ENCODE measurements around the gene PSMD6.
A peak's percentile ranks its signal among the peaks of the same experiment; 100 is the strongest.

The PSMD6 gene

DNA sequence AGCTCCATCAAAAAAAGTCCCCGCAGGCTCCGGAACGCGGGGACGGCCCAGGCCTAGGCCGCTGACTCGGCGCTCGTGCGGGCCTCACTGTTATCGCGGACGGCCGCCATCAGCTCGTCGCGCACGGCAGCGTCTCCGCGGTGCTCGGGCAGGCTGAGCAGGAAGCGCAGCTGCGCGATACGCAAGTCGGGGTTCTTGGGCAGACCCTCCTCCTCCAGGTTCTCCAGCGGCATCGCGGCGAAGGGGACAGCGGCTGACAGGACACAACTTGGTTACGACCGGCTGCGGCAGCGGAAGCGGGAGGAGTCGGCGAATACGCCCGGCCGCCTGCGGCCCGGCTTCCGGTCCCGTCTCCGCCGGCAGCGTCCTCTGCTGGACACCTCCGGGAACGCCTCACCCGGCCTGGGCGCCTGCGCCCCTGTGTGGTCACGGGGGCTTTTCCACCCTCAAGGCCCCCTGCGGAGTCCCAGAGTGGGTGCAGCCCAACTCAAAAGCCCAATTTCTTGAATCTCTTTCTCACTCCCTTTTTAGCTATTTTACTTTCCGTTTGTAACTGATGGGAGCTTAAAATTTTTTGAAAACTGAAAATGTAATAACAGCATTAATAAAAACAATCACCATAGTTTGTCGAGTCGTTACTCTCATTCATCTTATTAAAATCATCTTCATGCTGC lies at the start of gene PSMD6:
TSS of gene PSMD6 (minus strand) at position 308 of the 674 bp plus-strand sequence. CDS start at position 233, 75 bp downstream.
- peak; percentile 92 for DNase-seq (ENCODE audit: low spot score)
- Mint-ChIP-seq H3K4me1 (ENCODE audit: low read depth) (peaks cover 23% of the 10 kb centered on the region), H3K9me3 (no peaks in the 10 kb centered on the region), H3K27me3 (ENCODE audit: low read depth) (peaks cover 15% of the 10 kb centered on the region), H3K27ac (peak within 1 kb of the TSS; percentile 90), H3K4me3 (peak within 1 kb of the TSS; percentile 85), H3K36me3 (ENCODE audit: low read depth) (peaks cover 29% of the 10 kb centered on the region)

- no peaks in the 10 kb centered on the region for H3K4me1 Mint-ChIP-seq (ENCODE audit: low read depth)
- H3K4me3 Mint-ChIP-seq, result no peak overlapping the region
- H3K27me3 Mint-ChIP-seq (ENCODE audit: low read depth), result peaks cover 27% of the 10 kb centered on the region
- H3K9me3 Mint-ChIP-seq, result no peaks in the 10 kb centered on the region
- no peak for DNase-seq (ENCODE audit: low spot score)
- H3K36me3 Mint-ChIP-seq (ENCODE audit: low read depth), result no peaks in the 10 kb centered on the region
- no peak overlapping the region for H3K27ac Mint-ChIP-seq
These were observed 48.8 kb upstream of the PSMD6 start for GRCh38 chr3:64072126-64072525.

- Mint-ChIP-seq H3K27ac (no peak overlapping the region), H3K27me3 (ENCODE audit: low read depth) (peaks cover 27% of the 10 kb centered on the region), H3K4me3 (no peak overlapping the region), H3K9me3 (no peaks in the 10 kb centered on the region), H3K36me3 (ENCODE audit: low read depth) (no peaks in the 10 kb centered on the region), H3K4me1 (ENCODE audit: low read depth) (no peaks in the 10 kb centered on the region)
- no peak for DNase-seq (ENCODE audit: low spot score)
These were observed 47.4 kb upstream of the PSMD6 start for GRCh38 chr3:64070704-64071103.

- DNase-seq (ENCODE audit: low spot score), result no peak
- H3K27ac Mint-ChIP-seq, result no peak overlapping the region
- peaks cover 34% of the 10 kb centered on the region for H3K27me3 Mint-ChIP-seq (ENCODE audit: low read depth)
- no peak overlapping the region for H3K4me3 Mint-ChIP-seq
- H3K36me3 Mint-ChIP-seq (ENCODE audit: low read depth), result no peaks in the 10 kb centered on the region
- H3K9me3 Mint-ChIP-seq, result no peaks in the 10 kb centered on the region
- H3K4me1 Mint-ChIP-seq (ENCODE audit: low read depth), result no peaks in the 10 kb centered on the region
These were observed 44.4 kb upstream of the PSMD6 start for GRCh38 chr3:64067506-64068346.

- Mint-ChIP-seq H3K27ac (no peak overlapping the region), H3K36me3 (ENCODE audit: low read depth) (no peaks in the 10 kb centered on the region), H3K27me3 (ENCODE audit: low read depth) (peaks cover 18% of the 10 kb centered on the region), H3K4me1 (ENCODE audit: low read depth) (no peaks in the 10 kb centered on the region), H3K4me3 (no peak overlapping the region), H3K9me3 (no peaks in the 10 kb centered on the region)
- no peak for DNase-seq (ENCODE audit: low spot score)
These were observed 41.5 kb upstream of the PSMD6 start for GRCh38 chr3:64064804-64065203.

DNA sequence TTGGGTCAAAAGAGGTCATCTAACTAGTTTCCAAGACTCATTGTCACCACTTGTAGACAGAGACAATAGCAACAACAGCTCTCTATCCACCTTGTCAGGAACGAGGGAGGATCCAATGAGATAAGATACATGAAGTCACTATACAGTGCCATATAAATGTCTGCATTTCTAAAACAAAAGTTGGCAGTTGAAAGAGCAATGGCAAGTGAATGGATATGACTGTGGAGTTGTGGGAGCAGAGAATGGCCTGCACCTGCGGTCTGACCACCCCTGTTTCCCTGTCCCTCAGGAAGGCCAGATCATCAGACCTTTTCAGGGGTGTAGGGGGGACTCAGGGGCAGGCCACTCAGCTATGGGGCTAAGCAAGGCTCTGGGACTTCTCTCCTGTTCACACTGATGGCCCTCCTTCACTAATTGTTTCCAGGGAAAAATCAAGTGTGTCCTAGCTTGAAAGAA lies 40.7 kb upstream of the PSMD6 start:
- Mint-ChIP-seq H3K4me3 (no peak overlapping the region), H3K36me3 (ENCODE audit: low read depth) (no peaks in the 10 kb centered on the region), H3K27me3 (ENCODE audit: low read depth) (peaks cover 16% of the 10 kb centered on the region), H3K27ac (no peak overlapping the region), H3K9me3 (no peaks in the 10 kb centered on the region), H3K4me1 (ENCODE audit: low read depth) (no peaks in the 10 kb centered on the region)
- DNase-seq (ENCODE audit: low spot score), result no peak

DNA sequence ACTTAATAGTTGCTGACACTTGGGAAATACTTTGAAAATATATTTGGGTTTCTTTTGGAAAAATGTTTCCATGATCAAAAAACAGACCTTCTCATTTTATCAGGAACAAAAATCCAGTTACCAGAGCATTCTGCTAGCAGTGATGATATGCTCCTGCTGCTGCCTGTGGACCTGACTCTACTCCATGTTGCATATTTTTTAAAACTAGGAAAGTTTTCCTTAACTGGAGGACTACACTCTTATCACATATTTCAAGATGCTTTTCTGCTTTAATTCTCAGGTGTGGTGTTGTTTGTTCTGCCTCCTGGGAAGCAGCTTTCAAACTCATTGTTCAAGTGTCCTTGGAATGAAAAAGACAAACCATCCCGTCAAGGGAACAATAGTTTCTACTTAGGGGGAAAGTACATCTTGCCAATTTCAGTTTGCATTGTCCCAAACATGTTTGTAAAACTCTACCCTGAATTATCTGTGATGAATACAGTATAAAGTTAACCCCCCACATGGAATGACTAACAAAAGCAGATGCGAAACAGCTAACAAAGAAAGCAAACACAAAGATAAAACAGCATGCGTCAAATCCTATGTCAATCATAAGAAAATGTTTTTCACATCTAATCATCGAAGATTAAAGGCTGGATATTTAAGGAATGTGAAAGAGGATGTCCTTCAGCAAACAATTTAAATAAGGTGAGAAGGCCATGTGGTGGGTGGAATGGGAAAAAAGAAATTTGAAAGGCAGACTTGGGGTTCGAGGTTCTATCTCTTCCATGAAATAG lies 40.1 kb upstream of the PSMD6 start:
- Mint-ChIP-seq H3K27me3 (ENCODE audit: low read depth) (peaks cover 13% of the 10 kb centered on the region), H3K36me3 (ENCODE audit: low read depth) (no peaks in the 10 kb centered on the region), H3K4me3 (no peak overlapping the region)

GRCh38 chr3:64061628-64062027 lies 38.3 kb upstream of the PSMD6 start:
- Mint-ChIP-seq H3K9me3 (no peaks in the 10 kb centered on the region), H3K27me3 (ENCODE audit: low read depth) (peaks cover 17% of the 10 kb centered on the region), H3K27ac (no peak overlapping the region), H3K36me3 (ENCODE audit: low read depth) (no peaks in the 10 kb centered on the region), H3K4me3 (no peak overlapping the region), H3K4me1 (ENCODE audit: low read depth) (no peaks in the 10 kb centered on the region)
- DNase-seq (ENCODE audit: low spot score), result no peak

More for the DNA sequence above, 40.1 kb upstream of the PSMD6 start:
- DNase-seq (ENCODE audit: low spot score), result no peak
- H3K4me1 Mint-ChIP-seq (ENCODE audit: low read depth), result no peaks in the 10 kb centered on the region
- H3K9me3 Mint-ChIP-seq, result no peaks in the 10 kb centered on the region
- H3K27ac Mint-ChIP-seq, result no peak overlapping the region

GRCh38 chr3:64059484-64060175 lies 36.3 kb upstream of the PSMD6 start:
- Mint-ChIP-seq H3K36me3 (ENCODE audit: low read depth) (no peaks in the 10 kb centered on the region), H3K27ac (no peak overlapping the region), H3K27me3 (ENCODE audit: low read depth) (peaks cover 17% of the 10 kb centered on the region), H3K4me3 (no peak overlapping the region), H3K4me1 (ENCODE audit: low read depth) (no peaks in the 10 kb centered on the region), H3K9me3 (no peaks in the 10 kb centered on the region)
- no peak for DNase-seq (ENCODE audit: low spot score)

- no peaks in the 10 kb centered on the region for H3K9me3 Mint-ChIP-seq
These were observed 35.3 kb upstream of the PSMD6 start for GRCh38 chr3:64058566-64058965.

DNA sequence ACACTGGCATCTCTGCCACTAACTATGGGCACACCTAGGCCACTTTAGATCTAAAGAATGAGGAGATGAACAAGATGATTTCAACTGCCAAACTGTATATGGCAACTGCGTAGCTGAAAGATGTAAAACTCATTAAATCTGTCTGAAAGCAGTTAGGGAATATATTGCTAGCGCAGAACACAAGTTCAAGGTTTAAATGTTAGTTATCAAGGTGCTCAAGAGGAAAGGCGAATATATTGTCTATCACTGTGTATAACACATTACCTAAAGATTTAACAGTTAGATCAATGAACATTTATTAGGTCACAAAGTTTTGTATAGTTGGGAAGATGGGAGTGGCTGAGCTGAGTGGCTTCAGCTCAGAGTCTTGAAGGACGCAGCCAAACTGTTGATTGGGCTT lies 33.9 kb upstream of the PSMD6 start:
- no peak for DNase-seq (ENCODE audit: low spot score)
- no peak overlapping the region for H3K4me3 Mint-ChIP-seq
- no peak overlapping the region for H3K27ac Mint-ChIP-seq
- no peaks in the 10 kb centered on the region for H3K36me3 Mint-ChIP-seq (ENCODE audit: low read depth)
- H3K9me3 Mint-ChIP-seq, result no peaks in the 10 kb centered on the region
- H3K27me3 Mint-ChIP-seq (ENCODE audit: low read depth), result peaks cover 10% of the 10 kb centered on the region
- no peaks in the 10 kb centered on the region for H3K4me1 Mint-ChIP-seq (ENCODE audit: low read depth)

More at GRCh38 chr3:64058566-64058965, 35.3 kb upstream of the PSMD6 start:
- Mint-ChIP-seq H3K36me3 (ENCODE audit: low read depth) (no peaks in the 10 kb centered on the region), H3K4me3 (no peak overlapping the region), H3K4me1 (ENCODE audit: low read depth) (no peaks in the 10 kb centered on the region), H3K27ac (no peak overlapping the region), H3K27me3 (ENCODE audit: low read depth) (peaks cover 13% of the 10 kb centered on the region)
- DNase-seq (ENCODE audit: low spot score), result no peak

DNA sequence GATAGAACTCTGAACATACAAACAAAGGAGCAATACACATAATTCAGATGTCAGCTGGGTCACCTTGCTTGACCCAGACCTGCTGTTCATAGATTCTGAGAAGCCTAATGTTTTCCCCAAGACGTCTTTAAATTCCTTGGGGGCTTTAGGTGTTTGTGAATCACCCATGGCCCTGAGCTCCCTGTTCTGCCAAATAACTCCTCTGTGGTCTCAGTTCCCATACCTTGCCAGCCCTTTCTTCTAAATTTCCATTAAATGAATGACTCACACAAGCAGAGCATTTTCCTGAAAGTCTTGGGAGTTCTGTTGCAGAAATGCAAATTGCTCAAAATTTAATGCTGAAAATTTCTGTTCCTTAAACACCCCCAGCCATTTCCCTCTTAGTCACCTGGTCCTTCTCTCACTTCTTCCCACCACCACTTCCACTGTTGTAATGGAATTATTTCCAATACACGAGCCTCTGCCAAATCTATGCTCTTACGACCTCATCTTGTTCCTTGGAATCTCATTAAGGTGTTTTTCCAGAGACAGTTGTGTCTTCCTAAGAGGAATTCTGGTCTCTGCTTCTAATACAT lies 33.4 kb upstream of the PSMD6 start:
- peaks cover 10% of the 10 kb centered on the region for H3K27me3 Mint-ChIP-seq (ENCODE audit: low read depth)
- no peak overlapping the region for H3K27ac Mint-ChIP-seq
- no peak overlapping the region for H3K4me3 Mint-ChIP-seq
- H3K9me3 Mint-ChIP-seq, result no peaks in the 10 kb centered on the region
- DNase-seq (ENCODE audit: low spot score), result no peak
- H3K36me3 Mint-ChIP-seq (ENCODE audit: low read depth), result no peaks in the 10 kb centered on the region
- no peaks in the 10 kb centered on the region for H3K4me1 Mint-ChIP-seq (ENCODE audit: low read depth)

- peaks cover 3% of the 10 kb centered on the region for H3K4me1 Mint-ChIP-seq (ENCODE audit: low read depth)
- no peaks in the 10 kb centered on the region for H3K9me3 Mint-ChIP-seq
- H3K27ac Mint-ChIP-seq, result no peak overlapping the region
- no peak for DNase-seq (ENCODE audit: low spot score)
- H3K36me3 Mint-ChIP-seq (ENCODE audit: low read depth), result no peaks in the 10 kb centered on the region
- no peak overlapping the region for H3K4me3 Mint-ChIP-seq
- H3K27me3 Mint-ChIP-seq (ENCODE audit: low read depth), result peaks cover 10% of the 10 kb centered on the region
These were observed 31.8 kb upstream of the PSMD6 start for GRCh38 chr3:64055076-64055475.
